ENCODE results near the gene PLEKHA1.

The PLEKHA1 gene

GRCh38 chr10:122374237-122374858, at the start of gene PLEKHA1:
Gene PLEKHA1, plus strand, starts transcription at chr10:122374708. Its CDS starts 18,493 bp downstream, at chr10:122393201.
- DNase-seq (ENCODE audit: insufficient read length, low spot score): peak; percentile 50
- no peak for TF ChIP-seq CTCF (IDR thresholded peaks at IDR 0.05; ENCODE audit: insufficient read depth, missing control alignments)
- no peak for FAIRE-seq

DNA sequence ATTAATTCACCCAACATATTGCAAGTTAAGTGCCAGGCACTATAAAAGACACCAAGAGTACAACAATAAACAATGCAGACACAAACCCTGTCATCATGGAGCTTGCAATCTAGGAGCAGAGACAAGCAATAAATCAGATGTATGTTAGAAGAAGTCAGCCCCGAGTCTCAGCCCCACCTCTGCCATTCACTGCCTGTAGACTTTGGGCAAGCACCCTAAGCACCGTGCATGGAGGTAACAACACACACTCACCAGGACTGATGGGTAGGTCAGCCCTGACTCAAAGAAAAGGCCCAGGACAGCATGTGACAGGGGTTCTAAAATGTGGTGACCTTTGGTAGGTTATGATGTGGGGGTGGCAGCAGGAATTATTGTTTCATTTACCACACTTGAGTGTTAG, 49.3 kb upstream of the PLEKHA1 start:
- DNase-seq (ENCODE audit: insufficient read length, low spot score) (no peak), FAIRE-seq (no peak)
- no peak for TF ChIP-seq CTCF (IDR thresholded peaks at IDR 0.05; ENCODE audit: insufficient read depth, missing control alignments)

GRCh38 chr10:122326385-122326784, 48.1 kb upstream of the PLEKHA1 start:
- DNase-seq (ENCODE audit: insufficient read length, low spot score): no peak
- no peak for FAIRE-seq
- TF ChIP-seq CTCF (IDR thresholded peaks at IDR 0.05; ENCODE audit: insufficient read depth, missing control alignments): no peak

DNA sequence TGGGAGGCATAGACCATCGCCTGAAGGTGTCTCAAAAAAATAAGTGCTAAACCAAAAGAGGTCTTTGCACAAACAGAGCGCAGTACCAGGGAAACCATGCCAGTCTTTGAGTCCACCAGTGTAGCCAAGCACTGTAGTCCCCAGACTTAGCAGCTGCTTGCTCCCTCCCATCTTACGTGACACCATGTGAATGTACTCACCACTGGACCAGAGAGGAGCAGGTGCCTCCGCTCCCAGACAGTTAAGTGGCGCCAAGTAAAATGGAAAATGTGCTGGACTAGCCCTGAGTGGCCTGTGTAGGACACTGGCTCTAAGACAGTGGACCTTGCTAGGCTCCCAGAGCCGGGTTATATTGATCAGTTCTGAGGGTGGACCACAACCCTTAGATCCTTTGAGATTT, 47.7 kb upstream of the PLEKHA1 start:
- no peak for TF ChIP-seq CTCF (IDR thresholded peaks at IDR 0.05; ENCODE audit: insufficient read depth, missing control alignments)
- FAIRE-seq (no peak), DNase-seq (ENCODE audit: insufficient read length, low spot score) (no peak)

DNA sequence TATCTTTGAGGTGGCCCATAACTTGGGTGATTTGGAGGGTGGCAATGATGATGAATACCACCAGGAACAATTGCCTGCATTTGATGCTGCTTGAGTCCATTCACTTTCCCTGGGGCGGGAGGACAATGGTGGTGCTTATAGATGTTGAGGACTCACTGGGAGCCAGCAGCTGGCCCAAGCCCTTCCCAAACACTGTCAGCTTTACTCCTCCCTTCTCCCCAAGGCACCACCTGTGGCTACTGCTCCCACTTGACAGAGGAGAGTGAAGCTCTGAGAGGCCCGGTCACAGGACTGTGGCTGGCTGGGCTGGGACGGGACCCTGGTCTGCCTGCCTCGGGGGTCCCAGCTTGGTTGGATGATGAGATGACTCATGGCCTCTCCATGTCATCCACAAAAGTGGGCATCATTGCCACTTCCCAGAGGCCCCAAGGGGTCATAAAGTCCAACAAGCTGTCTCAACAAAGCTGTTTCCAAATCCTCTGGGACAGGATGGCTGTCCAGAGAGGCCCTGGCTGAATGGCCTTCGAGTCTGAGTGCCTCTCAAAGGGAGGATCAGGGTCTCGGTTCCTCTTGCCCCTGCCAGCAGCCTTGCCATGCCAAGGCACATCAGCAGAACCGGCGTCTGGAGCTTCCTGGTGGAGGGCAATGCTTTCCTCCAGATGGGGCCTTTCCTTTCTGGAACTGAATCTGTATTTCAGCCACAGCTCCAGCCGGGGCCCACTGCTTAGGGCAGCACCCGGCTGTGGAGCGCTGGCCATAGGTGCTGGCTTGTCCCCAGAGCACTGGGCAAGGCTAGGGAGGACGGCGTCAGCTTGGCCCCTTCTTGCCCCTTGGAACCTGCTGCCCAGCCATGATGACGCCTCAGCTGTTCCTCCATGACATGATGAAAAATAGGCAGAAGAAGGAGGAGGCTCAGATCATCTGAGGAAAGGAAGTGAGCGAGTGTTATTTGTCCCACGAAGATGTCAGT, 47.0 kb upstream of the PLEKHA1 start:
- TF ChIP-seq CTCF (IDR thresholded peaks at IDR 0.05; ENCODE audit: insufficient read depth, missing control alignments): no peak
- FAIRE-seq (no peak), DNase-seq (ENCODE audit: insufficient read length, low spot score) (no peak)

GRCh38 chr10:122328676-122329075, 45.8 kb upstream of the PLEKHA1 start:
- no peak for TF ChIP-seq CTCF (IDR thresholded peaks at IDR 0.05; ENCODE audit: insufficient read depth, missing control alignments)
- no peak for DNase-seq (ENCODE audit: insufficient read length, low spot score)
- no peak for FAIRE-seq

DNA sequence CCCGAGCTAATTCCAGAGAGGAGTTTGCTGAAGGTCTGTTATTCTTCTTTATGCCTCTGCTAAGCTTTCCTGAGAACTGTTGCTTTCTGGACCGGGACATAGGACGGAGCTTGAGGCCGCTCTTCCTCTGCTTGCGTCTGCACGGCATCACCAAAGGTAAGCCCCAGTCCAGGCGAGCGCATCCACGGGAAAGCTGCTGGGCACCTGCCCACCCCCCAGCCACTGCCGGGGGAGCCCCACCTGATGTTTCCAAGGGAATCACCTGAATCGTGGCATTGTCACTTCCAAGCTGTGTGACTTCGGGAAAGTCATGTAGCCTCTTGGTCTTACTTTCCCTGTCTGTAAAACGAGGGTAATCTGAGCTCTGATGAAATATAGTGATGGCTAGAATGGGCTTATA, 45.1 kb upstream of the PLEKHA1 start:
- FAIRE-seq (no peak), DNase-seq (ENCODE audit: insufficient read length, low spot score) (no peak)
- TF ChIP-seq CTCF (IDR thresholded peaks at IDR 0.05; ENCODE audit: insufficient read depth, missing control alignments): no peak

All from D721Med (cell line).